GM08714 (cell line): ENCODE data around the gene AKR1B15.

Experiments
- H3K4me3 ChIP-seq: fragments of 200-500 bp; sonication (Bioruptor generic); 2 replicates; pipeline ENCODE4 v1.5.1; 2014; ENCODE audit warnings: mild to moderate bottlenecking, low read length, inconsistent platforms
- ZNF274 ChIP-seq: IDR thresholded peaks from 2 replicates; pipeline ENCODE4 v1.6.1; 2012; ENCODE audit warnings: mild to moderate bottlenecking, low read depth, low read length

AKR1B15 gene

DNA sequence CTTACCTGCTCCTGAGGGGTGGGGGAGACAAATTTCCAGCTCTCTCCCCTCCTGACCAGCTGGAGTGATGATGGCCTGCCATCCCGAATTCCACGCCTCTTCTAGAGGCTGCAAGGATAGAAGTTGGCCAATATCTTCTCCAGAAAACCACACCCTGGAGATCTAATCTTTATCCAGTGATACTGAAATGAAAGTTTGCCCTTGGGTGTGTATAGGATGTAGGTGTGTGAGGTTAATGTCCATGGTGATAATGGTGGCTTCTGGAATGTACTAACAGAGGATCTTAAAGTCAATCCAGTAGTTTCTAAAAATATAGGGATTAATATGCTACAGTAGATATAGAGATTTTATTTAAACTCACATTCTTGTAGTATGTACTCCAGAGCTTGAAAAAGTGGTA lies 22.2 kb downstream of the AKR1B15 start:
- no peak overlapping the region for H3K4me3 ChIP-seq
- no peak for TF ChIP-seq ZNF274

- no peak for TF ChIP-seq ZNF274
- no peak overlapping the region for H3K4me3 ChIP-seq
These were observed 23.0 kb downstream of the AKR1B15 start for GRCh38 chr7:134571746-134572461.

DNA sequence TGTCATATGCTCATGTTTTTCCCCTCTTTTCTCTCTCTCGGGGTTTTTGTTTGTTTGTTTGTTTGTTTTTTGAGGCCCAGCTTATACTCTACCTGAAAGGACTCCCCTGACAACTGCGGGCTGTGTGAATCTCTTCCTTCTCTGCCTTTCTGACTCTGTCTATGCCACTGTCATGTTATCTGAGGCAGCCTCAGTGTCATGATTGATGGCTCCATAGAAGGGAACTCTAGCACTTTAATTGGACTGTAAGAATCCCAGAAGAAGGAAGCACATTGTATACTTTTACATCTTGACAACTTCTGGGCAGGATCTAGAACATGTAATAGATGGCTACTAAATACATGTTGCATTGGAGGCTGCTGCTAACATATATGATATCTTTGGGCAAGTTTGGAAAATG lies 25.4 kb downstream of the AKR1B15 start:
- TF ChIP-seq ZNF274 = no peak

GRCh38 chr7:134584290-134584689 lies 35.4 kb downstream of the AKR1B15 start:
- H3K4me3 ChIP-seq = no peak overlapping the region
- TF ChIP-seq ZNF274 = no peak

More for the DNA sequence above, 25.4 kb downstream of the AKR1B15 start:
- no peak overlapping the region for H3K4me3 ChIP-seq

- no peak overlapping the region for H3K4me3 ChIP-seq
- no peak for TF ChIP-seq ZNF274
These were observed 37.0 kb downstream of the AKR1B15 start for GRCh38 chr7:134585897-134586296.

DNA sequence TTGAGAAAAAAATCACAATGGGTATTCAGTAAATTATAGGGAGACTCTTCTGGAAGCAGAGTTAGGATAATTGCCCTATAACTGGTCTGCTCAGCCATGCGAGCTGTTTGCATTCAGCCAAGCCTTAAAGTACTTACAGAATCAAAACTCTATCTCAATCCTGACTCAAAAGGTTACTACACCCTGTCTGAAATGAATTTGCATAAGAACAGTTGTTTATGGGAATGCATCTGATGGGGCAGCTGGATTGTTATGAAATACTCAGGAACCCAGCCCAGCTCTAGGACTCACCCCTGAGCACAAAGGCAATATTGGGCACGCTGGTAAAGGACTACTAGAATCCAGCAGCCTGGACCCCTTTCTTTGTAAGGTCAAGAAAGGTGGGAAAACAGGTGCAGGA lies 38.8 kb downstream of the AKR1B15 start:
- H3K4me3 ChIP-seq = no peak overlapping the region
- TF ChIP-seq ZNF274 = no peak

- H3K4me3 ChIP-seq = no peak overlapping the region
- TF ChIP-seq ZNF274 = no peak
These were observed 40.6 kb downstream of the AKR1B15 start for GRCh38 chr7:134589491-134589941.

- H3K4me3 ChIP-seq = no peak overlapping the region
- TF ChIP-seq ZNF274 = no peak
These were observed 44.9 kb downstream of the AKR1B15 start for GRCh38 chr7:134593530-134594392.

- TF ChIP-seq ZNF274 = no peak
- H3K4me3 ChIP-seq = no peak overlapping the region
These were observed 46.0 kb downstream of the AKR1B15 start for GRCh38 chr7:134594877-134595276.

DNA sequence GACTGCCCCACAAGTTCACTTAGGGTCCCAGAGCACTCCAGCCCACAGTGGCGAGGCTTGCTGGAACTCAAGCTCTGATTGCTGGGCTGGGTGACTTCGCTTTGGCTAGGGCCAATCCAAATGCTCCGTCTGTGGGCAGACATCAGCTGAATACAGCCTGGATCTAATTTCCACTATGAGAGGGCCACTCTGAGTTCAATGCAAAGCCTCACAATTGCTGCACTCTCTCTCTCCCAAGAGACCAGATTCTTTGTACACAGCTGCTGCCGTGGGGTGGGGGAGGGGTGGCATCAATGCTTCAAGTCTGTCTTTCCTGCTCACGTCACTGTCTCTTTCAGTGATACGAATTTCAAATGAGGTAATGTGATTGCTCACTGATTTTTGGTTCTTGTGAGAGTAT lies 50.5 kb downstream of the AKR1B15 start:
- no peak overlapping the region for H3K4me3 ChIP-seq

DNA sequence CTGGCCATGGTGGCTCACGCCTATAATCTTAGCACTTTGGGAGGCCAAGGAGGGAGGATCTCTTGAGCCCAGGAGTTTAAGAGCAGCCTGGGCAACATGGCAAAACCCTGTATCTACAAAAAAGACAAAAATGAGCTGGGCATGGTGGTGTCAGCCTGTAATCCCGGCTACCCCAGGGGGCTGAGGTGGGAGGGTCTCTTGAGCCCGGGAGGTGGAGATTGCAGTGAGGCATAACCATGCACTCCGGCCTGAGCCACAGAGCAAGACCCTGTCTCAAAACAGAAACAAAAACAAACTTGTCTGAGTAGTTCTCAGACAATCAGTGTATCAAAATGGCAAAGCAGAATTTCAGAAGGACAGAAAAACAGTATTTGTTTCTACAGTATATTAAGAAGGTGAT lies 52.5 kb downstream of the AKR1B15 start:
- no peak for TF ChIP-seq ZNF274
- H3K4me3 ChIP-seq = no peak overlapping the region

More for the DNA sequence above, 50.5 kb downstream of the AKR1B15 start:
- no peak for TF ChIP-seq ZNF274

GRCh38 chr7:134602881-134603451 lies 54.1 kb downstream of the AKR1B15 start:
- no peak overlapping the region for H3K4me3 ChIP-seq
- TF ChIP-seq ZNF274 = no peak

DNA sequence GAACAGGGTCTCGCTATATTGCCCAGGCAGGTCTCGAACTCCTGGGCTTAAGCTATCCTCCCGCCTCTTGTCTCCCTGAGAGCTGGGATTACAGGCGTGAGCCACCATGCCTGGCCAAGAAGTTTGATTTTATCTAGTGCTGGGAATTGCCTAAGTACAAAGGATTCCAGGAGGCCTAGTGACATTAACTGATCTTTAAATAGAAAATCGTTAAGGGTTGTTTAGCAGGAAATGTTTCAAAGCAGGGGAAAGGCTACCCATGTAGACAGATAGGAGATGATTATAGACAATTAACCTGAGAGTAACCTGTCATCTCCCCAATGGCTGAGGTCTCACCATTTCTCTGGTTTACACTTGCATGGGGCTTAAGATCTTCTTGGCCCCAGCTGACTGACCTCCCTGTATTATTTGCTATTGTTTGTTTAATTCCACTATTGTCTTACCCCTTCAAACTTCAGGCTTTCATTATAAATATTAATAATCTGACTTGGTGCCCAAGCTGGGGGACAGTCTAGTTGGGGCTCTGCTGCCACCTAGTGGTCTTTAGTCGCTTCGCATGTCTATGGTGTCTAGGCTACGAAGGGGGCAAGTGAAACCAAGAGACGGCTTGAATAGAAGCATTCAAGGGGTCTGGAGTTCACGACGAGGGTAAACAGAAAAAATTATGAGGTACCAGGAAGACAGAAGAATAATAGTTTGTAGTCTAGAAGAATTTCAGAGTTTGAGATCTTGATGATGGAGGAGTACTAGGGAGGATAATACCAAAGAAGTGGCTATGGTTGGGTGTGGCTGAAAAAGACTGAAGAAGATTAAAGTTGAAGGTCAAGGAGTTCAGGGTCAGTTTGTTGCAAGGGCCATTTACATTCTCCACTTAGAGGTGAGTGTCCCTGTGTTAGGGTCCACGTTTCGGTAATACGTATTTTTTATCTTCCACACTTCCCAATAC lies 57.3 kb downstream of the AKR1B15 start:
- TF ChIP-seq ZNF274 = no peak
- H3K4me3 ChIP-seq = no peak overlapping the region
